ENCODE results near the gene MYEOV.

MYEOV gene

DNA sequence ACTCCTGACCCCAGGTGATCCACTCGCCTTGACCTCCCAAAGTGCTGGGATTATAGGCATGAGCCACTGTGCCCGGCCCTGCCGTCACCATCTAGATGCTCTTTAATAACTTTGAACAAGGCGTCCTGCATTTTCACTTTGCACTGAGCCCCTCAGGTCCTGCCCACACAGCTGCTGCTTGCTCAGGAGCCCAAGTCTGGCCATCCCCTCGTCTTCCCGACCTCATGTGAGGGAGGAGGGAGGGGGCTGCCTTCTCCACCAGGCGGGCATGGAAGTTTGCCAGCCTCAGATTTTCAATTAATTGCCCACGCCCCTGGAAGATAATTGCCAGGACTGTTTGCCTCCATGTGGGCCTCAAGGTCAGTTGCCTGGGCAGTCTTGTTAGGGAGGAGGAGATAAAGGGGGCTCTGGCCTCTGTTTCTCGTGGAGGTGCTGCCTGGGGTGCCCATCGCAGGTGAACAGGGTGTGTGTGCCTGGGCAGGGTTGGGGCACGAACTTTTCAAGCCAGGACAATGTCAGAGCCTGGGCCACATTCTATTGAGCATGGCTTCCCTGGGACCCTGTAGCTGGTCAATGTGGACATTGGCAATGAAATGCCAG is 27.9 kb upstream of the MYEOV start:
- DNase-seq (ENCODE audit: low spot score) = no peak

DNA sequence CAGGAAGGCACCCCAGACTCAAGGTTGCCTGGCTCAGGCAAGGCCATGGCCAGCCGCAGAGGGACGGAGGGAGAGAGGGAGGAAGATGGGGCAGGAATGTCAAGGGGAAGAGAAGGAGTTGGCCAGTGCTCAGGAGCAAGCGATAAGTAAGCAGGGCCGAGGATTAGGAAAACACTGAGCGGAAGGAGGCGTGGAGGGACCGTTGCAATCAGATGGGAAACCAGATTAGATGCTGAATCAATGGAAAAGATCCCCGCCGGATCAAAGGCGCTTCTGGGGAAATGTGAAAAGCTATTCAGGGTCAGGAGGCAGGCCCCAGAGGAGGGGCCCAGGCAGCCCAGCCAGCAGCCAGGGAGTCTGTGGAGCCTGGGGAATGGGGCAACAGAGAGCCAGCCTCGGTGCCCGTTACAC is 26.6 kb upstream of the MYEOV start:
- DNase-seq (ENCODE audit: low spot score) = no peak

DNA sequence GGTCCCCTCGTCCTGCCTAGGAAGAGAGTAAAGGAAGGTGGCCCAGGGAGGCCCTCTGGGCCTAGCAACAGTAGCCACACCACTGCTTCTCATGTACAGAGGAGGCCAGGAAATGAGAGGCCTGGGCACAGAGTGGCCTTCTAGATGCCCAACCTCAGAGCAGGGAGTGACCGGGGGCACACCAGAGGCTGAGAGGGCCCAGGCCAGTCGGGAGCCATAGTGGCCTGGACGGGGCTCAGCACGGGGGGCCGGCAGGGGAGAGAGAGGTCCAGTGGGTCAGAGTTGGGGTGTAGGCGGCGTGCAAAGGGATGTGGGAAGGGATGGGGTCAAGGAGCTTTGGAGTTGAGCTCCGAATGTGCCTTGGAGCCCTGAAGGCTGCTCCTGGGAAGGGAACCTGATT is 25.0 kb upstream of the MYEOV start:
- DNase-seq (ENCODE audit: low spot score) = no peak

DNA sequence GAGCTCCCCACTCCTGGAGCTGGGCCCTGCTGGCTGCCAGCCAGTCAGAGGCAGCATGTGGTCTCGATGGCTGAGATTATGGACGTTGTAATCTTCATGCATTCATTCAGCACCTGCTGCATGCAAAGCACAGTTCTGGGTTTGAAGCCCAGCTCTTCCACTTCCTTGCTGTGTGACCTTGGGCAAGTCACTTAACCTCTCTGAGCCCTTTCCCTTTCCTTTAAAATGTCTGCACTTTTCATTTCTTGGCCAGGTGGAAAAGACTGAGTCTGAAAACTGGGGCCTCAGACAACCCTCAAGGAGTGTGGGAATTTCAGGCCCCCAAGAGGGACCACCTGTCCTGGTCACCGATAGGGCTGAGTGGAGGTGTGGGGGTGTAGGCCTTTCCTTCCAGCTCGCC is 24.6 kb upstream of the MYEOV start:
- no peak for DNase-seq (ENCODE audit: low spot score)

DNA sequence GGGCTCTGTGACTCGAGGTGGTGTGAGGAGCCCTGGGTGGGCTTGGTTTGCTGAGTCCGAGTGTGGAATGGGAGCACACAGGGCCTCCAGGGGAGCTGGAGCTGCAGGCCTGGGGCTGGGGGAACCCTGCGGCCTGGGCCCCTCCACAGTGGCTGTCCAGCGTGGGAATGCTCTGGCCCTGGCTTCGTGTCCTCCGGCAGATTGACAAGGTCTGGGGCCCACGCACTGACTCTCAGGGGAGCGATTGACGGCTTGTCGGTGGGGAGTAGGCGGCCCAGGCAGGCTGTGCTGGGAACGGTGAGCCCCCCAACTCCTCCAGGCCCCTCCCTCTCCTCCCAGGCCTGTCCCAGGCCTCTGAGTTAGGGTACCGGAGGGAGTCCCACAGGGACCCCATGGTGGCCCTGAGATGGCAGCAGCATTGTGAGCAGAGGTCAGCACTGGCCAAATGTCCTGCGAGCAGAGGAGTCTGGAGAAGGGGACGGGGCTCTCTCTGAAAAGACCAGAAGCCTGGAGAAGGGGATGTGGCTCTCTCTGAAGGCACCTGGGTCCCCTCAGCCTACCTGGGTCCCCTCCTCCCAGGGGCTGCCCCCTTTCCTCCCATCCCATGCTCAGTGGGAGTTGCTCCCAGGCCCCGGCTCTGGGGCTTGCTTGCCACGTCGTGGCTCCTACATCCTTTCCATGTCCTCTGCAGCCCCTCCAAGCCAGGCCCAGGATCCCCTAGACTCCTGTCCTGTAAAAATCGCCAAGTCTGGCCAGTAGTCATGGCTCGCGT is 23.8 kb upstream of the MYEOV start:
- no peak for DNase-seq (ENCODE audit: low spot score)

DNA sequence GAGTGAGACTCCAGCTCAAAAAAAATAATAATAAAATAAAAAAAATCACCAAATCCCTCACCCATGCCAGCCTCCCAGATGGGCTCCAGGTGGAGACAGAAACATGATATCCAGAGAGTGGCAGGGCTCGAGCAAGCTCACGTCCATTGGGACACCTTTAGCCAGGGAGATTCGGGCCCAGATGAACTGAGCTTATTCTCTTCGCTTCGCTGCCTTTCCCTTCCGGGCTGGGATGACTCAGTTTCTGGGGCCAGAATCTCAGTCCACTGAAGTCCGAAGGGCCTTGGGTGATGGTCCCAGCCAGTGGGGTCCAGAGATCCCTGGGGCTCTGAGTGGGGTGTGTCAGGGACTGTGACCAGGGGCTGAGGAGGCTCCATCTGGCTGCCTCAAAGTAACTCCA is 23.0 kb upstream of the MYEOV start:
- DNase-seq (ENCODE audit: low spot score) = no peak

DNA sequence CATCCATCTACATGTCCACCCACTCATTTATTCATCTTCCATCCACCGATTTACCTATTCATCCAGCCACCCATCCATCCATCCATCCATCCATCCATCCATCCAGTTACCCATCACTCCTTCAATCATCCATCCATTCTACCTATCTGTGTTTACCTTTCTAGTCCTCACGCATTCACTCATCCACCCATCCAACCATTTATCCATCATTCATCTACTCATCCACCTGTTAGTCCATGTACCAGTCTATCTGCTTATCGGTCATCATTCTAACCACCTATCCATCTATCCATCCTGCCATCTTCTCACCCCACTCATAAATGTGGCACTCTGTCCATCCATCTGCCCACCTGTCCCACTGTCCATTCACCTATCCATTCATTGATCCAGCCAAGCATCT is 21.9 kb upstream of the MYEOV start:
- no peak for DNase-seq (ENCODE audit: low spot score)

DNA sequence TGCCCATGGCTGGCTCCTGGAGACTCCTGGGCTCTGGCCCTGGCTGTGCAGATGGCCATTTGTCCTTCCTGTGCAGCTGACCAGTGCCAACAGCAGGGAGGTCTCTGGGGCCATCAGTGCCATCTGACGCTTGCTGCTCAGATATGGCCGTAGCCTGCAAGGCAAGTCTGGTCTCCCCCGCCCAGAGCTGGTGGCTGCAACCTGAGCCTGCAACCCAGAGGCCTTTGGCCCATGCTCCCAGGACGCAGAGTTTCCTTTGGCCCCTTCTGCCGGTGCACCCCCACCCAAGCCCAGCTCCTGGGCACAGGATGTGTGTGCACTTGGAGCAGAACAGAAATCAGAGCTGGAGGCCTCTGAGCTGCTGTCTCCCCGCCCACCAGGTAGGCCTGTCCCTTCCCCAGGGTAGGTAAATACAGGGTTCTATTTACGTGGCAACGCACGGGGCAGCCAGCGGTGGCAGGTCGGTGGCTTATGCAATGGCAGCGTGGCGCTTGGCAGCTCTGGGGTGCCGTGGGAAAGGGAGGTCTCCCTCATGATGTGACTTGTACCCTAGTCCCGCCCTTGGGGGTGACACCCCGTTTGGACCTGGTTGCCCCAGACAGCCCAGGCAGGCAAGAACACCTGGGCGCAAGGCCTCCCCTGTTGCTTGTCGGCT is 21.0 kb upstream of the MYEOV start:
- no peak for DNase-seq (ENCODE audit: low spot score)

DNA sequence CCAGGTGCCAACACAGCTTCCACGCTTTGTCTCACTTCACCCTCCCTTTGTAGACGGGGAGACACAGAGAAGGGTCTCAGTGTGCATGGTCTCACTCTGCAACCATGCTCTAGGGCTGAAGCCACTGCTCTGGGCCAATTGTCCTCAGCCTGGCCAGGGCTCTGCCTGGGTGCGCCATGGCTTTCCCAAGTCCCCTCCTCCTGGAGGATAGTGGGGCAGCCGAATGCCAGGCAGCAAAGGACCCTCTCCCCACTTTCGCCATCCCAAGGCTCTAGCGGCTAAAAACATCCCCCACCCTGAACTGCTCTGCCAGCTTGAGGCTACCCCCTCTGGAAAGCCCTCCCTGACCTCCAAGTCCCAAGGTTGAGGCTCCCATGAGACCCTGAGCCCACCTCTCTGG is 20.4 kb upstream of the MYEOV start:
- no peak for DNase-seq (ENCODE audit: low spot score)

DNA sequence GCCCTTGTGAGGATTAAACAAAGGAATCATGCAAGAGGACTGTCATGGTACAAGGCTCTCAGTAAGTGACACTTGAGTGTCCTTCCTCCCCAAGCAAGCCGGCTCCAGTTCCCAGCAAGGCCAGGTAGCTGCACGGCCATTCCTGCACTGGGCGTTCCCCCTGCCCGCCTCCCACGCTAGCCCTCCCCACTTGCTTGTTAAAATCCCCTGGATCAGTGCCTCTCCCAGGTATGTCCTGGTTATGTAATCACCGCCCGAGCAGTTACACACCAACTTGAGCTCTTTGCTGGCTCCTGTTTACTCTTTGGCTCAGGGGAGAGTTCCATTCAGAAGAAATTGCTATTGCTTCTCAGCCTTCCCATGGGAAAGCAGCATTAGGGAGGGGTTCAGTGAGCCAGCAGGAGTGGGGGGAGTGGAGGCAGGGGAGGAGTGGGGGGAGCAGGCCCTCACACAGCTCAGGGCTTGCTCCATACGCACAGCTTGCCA is 19.4 kb upstream of the MYEOV start:
- DNase-seq (ENCODE audit: low spot score) = no peak

DNA sequence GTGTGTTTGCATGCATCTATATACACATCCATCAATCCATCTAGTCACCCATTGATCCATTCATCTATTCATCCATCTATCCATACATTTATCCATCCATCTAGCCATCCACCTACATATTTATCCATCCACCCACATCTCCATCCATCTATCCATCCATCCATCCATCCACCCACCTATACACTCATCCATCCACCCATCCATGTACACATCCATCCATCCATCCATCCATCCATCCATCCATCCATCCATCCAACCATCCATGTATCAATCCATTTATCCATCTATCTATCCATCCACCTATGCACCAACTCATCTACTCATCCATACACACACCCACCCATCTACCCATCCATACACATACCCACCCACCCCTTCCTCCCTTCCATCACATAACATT is 18.8 kb upstream of the MYEOV start:
- DNase-seq (ENCODE audit: low spot score) = no peak

DNA sequence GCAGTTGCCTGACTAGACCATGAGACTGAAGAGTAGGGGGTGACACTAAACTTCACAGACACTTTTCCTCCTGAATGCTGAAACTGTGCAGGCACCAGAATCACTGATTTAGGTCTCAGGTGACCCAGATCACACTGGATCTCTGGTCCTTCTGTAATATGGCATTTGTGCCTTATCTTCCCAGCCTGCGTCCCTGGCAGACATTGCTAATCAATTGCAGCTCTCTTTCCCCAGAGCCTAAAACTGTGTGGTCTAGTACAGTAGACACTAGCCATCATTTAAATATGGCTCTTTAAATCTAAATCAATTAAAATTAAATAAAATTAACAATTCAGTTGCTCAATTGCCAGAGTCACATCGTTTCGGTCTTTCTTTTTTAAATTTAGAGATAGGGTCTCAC is 17.8 kb upstream of the MYEOV start:
- no peak for DNase-seq (ENCODE audit: low spot score)

DNA sequence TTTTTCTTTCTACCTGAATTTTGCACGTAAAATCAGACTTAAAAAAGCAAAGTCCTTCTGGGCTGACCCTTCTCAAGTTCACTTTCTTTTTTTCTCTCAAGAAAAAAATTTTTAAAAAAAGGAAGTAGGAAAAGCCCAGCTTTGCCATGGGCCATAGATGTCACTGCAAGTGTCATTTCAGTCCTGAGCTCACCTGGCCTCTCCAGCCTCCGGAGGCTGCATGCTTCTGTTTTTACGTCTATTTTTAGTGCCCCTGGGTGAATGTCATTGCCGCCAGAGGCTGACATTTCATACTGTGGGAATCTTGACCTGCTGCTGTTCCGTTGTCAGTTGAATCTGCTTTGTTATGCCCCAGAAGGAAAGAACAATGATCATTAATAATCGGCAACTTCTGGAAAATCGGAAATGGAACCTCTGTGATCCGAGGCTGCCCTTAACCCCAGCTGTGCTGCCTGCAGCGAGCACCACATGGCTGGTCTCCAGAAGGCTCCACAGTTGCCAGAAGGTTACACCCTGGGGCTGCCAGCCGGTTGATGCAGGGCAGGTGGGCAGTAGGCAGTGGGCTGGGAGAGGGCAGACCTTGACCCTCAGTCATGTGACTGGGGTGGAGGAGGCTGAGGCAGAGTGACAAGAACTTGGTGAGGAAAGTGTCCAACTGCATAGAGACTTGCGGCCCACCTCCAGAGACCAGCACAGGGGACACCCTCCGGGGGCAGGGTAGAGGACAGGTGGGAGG is 16.7 kb upstream of the MYEOV start:
- DNase-seq (ENCODE audit: low spot score) = no peak

DNA sequence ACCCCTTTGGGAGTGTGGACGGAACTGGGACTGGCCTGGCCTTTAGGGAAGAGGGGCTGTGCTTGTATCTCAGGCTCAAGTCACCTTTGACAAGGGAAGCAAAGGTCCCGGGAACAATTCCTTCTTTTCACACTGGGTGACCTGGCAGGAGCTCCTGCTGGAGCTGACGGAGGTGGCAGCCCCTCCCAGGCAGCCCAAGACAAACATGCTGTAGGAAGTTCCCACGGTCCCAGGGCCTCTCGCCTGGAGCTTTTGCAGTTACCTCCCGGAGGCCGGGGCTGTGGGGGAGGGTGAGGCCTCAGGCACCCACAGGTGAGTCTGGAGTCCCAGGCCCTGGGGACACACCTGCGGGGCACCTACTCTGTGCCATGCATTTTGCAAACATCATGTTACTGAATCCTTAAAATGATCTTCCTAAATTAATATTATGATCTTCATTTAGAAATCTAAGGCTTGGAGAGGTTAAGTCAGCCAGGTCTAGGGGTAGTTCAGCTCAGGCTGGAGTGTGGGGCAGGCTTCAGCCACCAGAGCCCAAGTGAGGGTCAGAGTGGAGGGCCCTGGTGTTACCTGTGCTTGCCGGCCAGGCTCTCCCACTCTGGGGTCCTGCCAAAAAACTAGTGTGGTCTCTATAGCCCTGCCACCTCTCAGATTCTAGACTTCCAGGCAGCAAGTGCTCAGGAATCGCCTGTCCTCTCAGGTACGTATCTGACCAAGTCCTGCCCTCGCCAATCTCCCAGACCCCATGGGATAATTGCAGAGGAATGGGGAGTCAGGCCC is 15.7 kb upstream of the MYEOV start:
- DNase-seq (ENCODE audit: low spot score) = no peak

DNA sequence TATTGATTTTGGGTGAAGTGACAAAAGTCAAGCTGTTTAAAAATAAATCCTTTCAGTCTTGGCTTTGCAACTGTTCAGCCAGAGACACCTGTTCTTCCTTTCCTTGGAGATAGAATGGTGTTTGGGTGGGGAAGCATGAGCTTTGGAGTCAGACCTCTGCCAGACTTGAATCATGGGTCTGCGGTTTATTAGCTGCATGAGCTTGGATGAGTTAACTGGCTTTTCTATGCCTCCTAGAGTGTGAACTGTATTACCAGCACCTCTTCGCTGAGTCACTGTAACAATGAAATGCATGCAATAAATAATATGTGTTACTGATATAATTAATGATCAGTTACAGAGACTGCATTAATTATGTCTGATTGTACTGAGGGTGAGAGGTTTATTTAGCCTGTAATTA is 13.5 kb upstream of the MYEOV start:
- DNase-seq (ENCODE audit: low spot score) = no peak

DNA sequence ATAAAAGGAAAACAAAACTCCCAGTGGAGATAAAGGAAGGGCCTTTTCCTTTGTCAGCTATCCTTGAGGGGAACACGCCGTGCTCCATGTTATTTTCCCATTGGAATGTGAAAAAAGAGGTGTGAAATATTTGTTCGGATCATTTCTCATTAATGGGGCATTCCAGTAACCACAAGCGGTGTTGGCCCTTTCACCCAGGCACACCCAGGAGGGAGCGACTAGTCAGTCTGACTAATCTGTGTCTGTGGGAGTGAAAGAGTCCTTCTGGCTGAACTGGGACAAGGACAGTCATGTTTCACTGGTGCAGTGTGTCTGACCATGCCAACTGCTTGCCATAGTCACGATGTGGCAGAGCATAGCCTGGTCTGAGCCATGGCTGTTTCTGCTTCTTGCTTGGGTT is 13.0 kb upstream of the MYEOV start:
- no peak for DNase-seq (ENCODE audit: low spot score)

DNA sequence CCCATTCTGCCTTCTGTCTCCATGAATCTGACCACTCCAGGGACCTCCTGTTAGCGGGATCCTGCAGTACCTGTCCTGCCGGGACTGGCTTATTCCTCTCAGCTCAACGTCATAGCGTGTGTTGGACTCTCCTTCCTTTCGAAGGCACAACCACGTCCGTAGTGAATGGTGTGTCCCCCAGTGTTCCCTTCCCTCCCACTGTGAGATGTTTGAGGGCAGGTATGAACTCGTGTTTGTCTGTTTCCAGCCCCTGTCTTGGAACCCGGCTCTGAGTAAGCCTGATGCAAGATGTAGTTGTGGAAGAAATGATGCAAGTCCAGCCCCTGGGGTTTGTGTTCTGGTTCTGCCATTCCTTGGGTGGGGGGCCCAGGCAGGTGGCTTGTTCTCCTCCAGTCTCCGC is 10.5 kb upstream of the MYEOV start:
- no peak for DNase-seq (ENCODE audit: low spot score)

DNA sequence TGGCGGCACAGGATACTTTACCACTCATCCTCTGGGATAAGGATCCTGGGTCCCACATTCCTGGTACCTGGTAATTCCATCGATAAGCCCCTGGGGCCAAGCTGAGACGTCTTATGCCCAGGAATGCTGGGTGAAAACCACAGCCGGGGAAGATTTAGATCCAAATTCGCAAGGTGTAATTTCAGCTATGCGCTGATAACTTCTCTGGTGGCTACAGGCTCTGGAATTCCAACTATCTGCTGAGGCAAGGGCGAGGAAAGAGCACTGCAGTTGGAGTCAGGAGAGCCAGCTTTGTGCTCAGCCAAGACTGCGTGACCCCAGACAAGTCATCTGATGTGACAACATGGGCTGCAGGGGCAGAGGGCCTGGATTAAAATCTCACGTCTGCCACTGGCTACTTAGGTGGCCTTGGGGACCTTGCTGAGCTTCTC is 9.9 kb upstream of the MYEOV start:
- DNase-seq (ENCODE audit: low spot score) = no peak

DNA sequence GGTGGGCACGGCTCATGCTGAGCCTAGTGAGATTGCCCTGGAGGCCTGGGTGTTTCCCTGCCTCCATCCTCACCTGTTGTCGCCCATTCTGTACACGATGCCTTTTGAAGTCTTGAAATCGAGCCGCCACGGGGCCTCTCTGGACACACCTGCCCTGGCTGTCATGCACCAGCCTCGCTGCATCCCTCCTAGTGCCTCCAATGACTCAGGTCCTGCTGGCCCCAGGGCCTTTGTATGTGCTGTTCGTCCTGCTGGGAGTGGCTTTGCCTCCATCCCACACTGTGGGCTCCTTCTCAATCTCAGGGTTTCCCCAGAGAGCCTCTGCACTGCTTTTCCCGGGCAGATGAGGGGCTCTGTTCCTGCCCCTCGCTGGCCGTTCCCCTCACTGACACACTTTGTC is 8.9 kb upstream of the MYEOV start:
- DNase-seq (ENCODE audit: low spot score) = no peak

DNA sequence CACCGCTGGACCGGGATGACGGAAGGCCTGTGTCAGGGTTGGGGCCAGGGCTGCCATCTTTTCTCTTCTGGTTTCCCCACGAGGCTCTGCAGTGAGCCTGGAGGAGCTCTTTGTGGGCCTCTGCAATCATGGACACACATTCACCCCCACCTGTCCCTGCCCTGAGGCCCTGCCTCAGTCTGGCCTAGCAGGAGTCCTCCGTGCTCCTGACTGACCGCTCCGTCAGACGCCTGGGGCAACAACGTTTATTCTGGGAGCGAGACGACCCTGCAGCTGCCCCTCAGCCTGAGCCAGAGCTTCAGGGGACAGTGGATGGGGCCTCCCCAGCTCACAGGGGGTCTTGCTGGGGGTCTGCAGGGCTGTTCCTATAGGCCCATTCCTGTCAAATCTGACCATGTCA is 8.2 kb upstream of the MYEOV start:
- no peak for DNase-seq (ENCODE audit: low spot score)

DNA sequence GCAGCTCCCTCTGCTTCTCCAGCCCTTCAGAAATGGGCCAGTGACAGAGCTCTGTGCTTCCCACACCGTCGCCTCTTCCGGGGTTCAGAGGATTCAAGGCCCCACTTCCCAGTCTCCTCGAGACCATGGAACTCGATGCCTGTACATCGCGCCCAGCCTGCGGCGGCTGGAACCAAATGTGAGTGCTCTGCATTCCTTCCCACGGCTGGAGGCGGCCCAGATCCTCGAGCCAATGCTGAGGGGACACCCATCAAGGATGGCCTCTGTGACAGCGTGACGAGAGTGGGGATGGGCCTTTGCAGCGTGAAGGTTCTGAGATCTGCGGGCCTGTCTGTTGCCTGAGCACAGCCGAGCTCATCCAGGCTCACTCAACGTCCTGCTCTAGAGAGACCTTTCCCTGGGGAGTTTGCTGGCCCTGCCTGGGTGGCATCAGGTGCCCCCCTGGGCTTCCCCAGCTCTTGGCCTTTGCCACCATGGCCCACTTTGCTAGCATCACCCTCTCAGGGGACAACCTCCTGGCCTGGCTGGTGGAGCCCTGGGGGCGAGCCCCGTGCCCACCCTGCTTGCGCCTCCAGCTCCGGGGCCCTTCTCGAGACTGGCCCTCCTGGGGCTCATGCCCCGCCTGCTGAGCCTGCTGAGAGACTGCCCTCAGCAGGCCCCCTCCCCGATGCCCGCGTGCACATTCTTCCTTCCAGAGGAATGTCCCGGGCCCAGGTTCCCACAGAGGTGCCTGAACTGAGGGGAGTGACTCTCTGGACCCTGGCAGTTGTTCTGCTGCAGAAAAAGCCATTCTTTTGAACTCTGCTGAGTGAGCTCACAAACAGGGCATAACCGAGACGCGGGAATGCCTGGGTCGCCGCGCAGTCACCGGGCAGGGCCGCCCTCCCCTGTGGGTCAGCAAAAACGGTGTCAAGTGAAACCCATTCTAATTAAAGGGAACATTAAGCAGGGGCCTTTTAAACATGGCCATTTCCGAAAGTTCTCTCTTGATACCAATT is 7.3 kb upstream of the MYEOV start:
- no peak for DNase-seq (ENCODE audit: low spot score)

Measured in left forelimb (tissue), 1 donor.